Inflammatory macrophage treated with lipopolysaccharide for 4 hours (primary cell): ENCODE results near the gene EHMT1.
A peak's percentile ranks its signal among the peaks of the same experiment; 100 is the strongest.
"Not testable (repeated sequence)": the region's sequence is repeated elsewhere in the genome, so short reads cannot be mapped to it uniquely, and the experiment has no call there.

Experiments used
- DNase-seq: peaks from one replicate; pipeline ENCODE4 v3.0.0-alpha.2; 2020

EHMT1 gene

GRCh38 chr9:137793196-137793841 lies 174.5 kb downstream of the EHMT1 start:
- no peak for DNase-seq

DNA sequence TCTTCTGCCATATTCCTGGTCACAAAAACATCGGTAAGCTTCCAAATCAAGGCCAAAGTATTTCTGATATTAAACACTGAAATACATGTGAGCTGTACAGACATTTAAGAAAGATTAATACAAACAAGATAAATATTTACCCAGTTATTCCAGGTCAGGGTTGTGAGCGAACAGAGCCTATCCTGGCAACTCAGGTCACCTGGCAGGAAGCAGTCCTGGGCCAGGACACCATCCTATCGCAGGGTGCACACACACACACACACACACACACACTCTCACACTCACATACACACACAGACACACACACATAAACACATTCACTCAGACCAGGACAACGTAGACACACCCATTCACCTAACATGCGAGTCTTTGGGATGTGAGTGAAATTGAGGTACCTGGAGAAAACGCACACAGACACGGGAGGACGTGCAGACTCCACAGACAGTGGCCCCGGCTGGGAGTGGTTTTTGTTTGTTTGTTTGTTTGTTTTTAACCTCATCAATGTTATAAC lies 176.4 kb downstream of the EHMT1 start:
- no peak for DNase-seq

DNA sequence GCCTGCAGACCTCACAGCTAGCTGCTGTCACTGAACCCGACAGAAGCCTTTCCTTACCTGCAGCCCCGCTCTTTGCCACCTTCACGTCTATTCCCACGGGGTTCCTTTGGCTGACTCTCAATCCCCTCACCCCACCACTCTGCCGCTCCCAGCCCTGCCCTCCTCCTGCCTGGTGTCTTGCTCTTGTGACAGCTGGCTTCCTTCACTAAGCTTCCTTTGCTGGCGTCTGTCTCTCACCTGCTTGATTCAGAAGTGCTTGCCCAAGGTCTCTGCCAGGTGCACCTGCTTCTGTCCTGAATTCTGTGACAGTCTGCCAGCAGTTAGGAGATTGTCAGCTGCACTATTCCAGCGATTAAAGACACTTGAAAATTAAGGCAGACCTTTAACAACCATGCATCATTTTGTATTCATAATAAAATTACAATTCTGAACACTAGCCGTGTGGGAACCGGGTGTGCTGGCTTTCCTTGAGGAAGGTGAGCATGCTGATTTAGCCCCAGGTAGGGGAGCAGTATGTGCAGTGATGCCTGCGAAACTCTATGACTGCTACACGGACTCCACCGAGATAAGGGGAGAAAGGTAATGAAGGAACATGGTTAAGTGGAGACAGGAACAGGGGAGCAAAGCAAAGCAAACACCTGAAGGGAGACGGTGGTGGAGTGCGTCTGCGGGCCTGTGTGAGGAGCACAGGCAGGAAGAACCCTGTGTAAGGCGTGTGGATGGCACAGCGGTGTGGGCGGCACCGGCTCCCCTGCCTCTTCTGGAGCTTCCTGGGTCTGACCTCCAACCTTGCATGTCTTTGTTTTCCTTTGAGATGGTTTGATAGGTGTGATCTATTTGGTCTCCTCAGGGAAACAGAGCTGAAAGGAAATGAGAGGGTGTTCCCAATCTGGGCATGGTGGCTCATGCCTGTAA lies 178.7 kb downstream of the EHMT1 start:
- no peak for DNase-seq

DNA sequence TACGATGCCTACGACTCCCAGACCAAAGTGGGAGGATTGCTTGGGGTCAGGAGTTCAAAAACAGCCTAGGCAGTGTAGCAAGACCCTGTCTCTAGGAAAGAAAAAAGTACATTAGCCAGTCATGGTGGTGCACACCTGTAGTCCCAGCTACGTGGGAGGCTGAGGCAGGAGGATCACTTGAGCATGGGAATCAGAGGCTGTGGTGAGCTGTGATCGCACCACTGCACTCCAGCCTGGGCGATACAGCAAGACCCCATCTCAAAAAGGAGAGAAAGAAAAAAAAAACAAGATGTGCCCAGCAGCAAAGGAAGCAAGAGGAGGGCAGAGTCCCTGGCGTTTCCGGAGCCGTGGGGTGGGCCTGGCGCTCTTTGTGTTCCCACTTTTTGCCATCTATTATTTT lies 179.3 kb downstream of the EHMT1 start:
- no peak for DNase-seq

- DNase-seq: no peak
These were observed 180.3 kb downstream of the EHMT1 start for GRCh38 chr9:137798901-137799629.

DNA sequence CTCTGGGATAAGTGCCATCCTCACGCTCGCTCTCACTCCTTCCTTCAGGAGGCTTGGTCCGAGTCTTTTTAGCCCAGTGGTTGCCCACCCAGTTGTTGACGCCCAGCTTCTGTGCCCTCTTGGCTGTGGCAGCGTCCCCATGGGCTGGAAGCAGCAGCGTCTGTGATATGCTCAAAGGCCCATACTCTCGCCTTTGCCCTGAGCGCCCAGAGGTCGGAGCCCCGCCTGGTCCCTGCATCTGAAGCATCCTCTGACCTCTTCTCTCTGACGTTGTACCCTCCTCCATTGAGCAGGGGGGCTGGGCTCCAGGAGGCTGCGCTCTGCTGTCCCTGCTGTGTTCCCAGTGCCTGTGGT lies 180.8 kb downstream of the EHMT1 start:
- DNase-seq: no peak

GRCh38 chr9:137800196-137801022 lies 181.6 kb downstream of the EHMT1 start:
- DNase-seq: no peak

- no peak for DNase-seq
These were observed 182.2 kb downstream of the EHMT1 start for GRCh38 chr9:137801023-137801319.

GRCh38 chr9:137802021-137802420 lies 183.2 kb downstream of the EHMT1 start:
- no peak for DNase-seq

DNA sequence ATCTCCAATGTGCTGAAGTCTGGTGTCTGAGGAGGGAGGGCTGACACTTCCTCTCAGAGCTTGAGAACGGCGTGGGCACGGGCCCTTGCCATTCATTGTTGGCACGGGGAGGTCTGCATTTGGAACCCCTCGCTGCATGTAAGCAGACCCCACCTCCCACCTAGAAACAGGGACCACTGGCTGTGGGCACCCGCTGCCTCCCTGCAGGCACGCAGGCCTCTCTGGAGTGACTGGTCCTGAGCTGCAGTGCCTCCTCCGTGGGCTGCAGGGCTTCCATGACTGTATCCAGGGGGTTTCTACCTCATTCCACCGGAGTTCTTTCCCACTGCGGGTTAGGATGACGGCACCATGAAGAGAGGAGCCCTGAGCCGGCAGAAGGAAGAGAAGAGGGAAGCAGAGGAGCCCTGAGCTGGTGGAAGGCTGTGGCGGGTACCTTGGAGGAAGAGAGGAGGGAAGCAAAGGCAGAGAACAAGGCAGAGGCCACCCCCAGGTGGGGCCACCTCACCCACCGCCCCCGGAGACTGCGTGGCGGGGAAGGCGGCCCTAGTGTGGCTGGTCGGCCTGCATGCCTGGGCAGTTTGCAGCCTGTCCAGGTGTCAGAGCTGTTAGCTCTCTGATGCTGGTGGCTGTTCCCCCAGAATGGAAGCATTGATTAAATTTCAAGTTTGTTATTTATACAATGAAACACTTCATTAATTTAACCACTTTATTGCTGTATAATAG lies 183.9 kb downstream of the EHMT1 start:
- no peak for DNase-seq

DNA sequence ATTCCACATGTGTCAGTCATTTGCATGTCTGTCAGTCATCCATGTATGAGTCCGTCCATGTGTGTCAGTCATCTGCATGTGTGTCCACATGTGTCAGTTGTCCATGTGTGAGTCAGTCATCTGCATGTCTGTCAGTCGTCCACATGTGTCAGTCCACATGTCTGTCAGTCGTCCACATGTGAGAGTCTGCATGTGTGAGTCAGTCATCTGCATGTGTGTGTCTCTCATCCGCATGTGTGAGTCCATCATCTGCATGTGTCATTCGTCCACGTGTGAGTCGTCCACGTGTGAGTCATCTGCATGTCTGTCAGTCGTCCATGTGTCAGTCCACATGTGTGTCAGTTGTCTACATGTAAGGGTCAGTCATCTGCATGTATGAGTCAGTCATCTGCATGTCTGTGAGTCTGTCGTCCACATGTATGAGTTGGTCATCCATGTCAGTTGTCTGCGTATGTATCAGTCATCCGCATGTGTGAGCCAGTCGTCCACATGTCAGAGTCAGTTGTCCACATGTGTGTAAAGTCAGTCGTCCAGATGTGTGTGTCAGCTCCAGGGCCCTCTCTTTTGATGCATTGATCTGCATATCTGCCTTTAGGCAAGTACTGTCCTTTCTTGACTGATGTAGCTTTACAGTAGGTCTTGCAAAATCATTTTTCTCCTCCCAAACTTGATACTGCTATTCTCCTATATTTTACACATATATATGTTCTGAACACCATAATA lies 186.3 kb downstream of the EHMT1 start:
- peak; percentile 1 for DNase-seq

- DNase-seq: no peak
These were observed 189.2 kb downstream of the EHMT1 start for GRCh38 chr9:137807721-137808703.

GRCh38 chr9:137809040-137809576 lies 190.3 kb downstream of the EHMT1 start:
- no peak for DNase-seq

DNA sequence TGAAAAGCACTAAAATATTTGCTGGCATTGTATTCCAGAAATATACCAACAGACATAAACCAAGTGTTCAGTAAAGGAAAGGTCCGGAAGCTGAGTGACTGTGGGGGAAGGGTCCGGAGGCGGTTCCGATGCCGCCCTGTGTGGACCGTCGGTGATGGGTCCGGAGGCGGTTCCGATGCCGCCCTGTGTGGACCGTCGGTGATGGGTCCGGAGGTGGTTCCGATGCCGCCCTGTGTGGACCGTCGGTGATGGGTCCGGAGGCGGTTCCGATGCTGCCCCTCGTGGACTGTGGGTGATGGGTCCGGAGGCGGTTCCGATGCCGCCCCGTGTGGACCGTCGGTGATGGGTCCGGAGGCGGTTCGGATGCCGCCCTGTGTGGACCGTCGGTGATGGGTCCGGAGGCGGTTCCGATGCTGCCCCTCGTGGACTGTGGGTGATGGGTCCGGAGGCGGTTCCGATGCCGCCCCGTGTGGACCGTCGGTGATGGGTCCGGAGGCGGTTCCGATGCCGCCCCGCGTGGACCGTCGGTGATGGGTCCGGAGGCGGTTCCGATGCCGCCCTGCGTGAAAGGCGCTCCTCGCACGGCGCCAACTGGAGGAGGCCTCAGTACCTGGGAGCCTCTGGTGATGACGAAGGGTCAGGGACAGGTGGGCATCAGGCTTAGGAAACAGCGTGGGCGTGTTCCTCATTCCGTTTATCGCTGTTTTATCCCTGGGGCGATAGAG lies 191.1 kb downstream of the EHMT1 start:
- DNase-seq: not testable (repeated sequence)

GRCh38 chr9:137811283-137811870 lies 192.6 kb downstream of the EHMT1 start:
- DNase-seq: no peak

GRCh38 chr9:137812356-137813023 lies 193.7 kb downstream of the EHMT1 start:
- no peak for DNase-seq

DNA sequence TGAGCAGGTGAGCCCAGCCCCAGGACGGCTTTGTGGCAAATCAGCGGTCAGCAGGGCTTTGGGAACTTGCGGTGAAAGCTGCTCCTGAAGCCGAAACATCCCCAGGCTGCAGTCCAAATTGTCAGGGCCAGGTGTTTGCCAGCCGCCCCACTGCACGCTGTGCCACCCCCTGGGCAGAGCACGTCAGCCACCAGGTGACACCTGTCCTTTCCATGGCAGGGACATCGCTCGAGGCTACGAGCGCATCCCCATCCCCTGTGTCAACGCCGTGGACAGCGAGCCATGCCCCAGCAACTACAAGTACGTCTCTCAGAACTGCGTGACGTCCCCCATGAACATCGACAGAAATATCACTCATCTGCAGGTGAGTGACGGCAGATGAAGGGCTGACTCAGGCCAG lies 194.4 kb downstream of the EHMT1 start:
- no peak for DNase-seq
